ENCODE results near the gene TMEM150C. TPM values are rescaled to one million over a fixed set of nuclear protein-coding genes. Genes with fewer than 3 reads are reported as not detected.

Gene TMEM150C
- total RNA-seq, 2 experiments from 2014 or later, result not detected

DNA sequence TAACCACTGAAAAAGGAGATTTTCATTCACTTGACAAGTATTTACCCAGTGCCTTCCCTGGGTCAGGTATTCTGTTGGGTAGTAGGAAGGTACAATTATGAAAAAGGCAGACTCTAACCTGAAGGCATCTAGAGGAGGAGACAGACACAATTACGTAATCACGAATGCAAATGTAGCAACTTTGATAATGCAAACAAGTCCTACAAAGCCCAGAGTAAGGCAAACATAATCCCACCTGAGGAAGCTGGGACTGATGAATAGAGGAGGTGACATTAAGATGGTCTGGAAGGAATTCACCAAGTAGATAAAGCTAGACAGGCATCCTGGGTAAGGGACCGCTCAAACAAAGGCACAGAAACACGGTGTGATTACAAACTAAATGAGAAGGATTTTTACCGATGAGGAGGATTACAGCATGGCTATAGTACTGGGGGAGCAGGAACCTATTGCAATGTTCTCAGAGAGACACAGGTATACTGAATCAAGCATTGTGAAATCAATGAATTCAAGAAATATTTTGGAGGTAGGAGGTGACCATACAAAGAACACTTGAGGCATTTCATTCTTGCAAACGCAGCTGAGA is 37.1 kb downstream of the TMEM150C start:
- ATAC-seq (ENCODE audit: poor library complexity) (no peak), DNase-seq (no peak)
- no peaks in the 10 kb centered on the region for H3K27me3 ChIP-seq (ENCODE audit: control insufficient read depth in 1 of 2, insufficient read depth in 2 of 2, low read length in 2 of 2)
- H3K27me3 Mint-ChIP-seq, result peaks cover 5% of the 10 kb centered on the region
- no peaks in the 10 kb centered on the region for H3K9me3 ChIP-seq (ENCODE audit: control insufficient read depth in 1 of 2, insufficient read depth in 1 of 2, low read length in 2 of 2)
- ChIA-PET POLR2A (no interaction called here), CTCF (interaction anchor here (1.0 kb wide), 1 partner anchor 9 kb away, joined by 5 read pairs; no protein-coding TSS in a partner anchor)
- H3K27ac Mint-ChIP-seq, result no peak overlapping the region
- H3K4me3 Mint-ChIP-seq, result no peak overlapping the region
- H3K4me1 Mint-ChIP-seq (ENCODE audit: low read depth), result no peaks in the 10 kb centered on the region
- H3K36me3 Mint-ChIP-seq (ENCODE audit: low read depth), result no peaks in the 10 kb centered on the region
- no peaks in the 10 kb centered on the region for H3K9me3 Mint-ChIP-seq
- H3K4me3 ChIP-seq (ENCODE audit: low read length), result no peak overlapping the region
- intact Hi-C loops (cut with DNase I, micrococcal nuclease), result no loop called here
- H3K4me1 ChIP-seq (ENCODE audit: insufficient read depth, low read length), result no peaks in the 10 kb centered on the region
- TF ChIP-seq, protein P1, sequence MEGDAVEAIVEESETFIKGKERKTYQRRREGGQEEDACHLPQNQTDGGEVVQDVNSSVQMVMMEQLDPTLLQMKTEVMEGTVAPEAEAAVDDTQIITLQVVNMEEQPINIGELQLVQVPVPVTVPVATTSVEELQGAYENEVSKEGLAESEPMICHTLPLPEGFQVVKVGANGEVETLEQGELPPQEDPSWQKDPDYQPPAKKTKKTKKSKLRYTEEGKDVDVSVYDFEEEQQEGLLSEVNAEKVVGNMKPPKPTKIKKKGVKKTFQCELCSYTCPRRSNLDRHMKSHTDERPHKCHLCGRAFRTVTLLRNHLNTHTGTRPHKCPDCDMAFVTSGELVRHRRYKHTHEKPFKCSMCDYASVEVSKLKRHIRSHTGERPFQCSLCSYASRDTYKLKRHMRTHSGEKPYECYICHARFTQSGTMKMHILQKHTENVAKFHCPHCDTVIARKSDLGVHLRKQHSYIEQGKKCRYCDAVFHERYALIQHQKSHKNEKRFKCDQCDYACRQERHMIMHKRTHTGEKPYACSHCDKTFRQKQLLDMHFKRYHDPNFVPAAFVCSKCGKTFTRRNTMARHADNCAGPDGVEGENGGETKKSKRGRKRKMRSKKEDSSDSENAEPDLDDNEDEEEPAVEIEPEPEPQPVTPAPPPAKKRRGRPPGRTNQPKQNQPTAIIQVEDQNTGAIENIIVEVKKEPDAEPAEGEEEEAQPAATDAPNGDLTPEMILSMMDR (IDR thresholded peaks at IDR 0.05), result no peak
- H3K27ac ChIP-seq (ENCODE audit: low read depth in 1 of 2, low read length in 2 of 2), result no peak overlapping the region
- H3K36me3 ChIP-seq (ENCODE audit: insufficient read depth, low read length), result no peaks in the 10 kb centered on the region

DNA sequence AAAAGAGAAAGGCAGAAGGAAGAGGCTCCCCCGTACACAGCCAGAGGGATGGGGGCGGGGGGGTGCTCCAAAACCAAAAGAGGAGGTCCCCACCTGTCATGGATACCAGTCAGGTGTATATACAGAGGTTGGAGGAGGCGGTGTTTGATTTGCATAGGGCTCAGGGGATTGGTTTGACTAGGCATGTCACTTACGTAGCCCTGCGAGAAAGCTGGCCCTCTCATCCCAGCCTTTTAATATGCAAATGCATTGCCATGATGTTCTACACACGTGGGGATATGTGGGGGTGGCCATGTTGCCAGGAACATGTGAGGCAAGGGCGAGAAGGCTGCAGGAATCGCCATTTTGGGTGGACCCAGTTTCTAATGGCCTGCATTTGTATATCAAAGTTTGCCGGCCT is 38.6 kb downstream of the TMEM150C start:
- CTCF ChIA-PET, result no interaction called here

DNA sequence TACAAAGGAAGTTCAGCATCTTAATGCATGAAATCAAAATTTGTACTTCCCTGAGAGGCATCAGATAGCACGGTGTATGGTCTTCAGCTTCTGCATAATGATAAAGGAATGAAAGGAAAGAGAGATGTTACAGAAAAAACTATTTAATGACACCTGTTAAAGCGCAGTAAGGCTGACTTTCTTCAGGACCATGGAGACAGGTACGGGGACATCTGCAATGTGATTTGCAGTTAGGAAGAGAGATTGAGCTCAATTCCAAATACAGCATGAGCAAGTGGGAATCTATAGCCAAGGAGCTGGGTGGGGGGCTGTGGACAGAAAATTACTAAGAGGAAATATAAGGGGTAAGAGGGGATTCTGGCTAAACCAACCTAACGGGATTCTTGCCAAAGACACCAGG is 39.3 kb downstream of the TMEM150C start:
- CTCF ChIA-PET, result no interaction called here
- no peaks in the 10 kb centered on the region for H3K4me1 ChIP-seq (ENCODE audit: insufficient read depth, low read length)
- TF ChIP-seq, protein P1 (IDR thresholded peaks at IDR 0.05), result no peak
- H3K4me1 Mint-ChIP-seq (ENCODE audit: low read depth), result no peaks in the 10 kb centered on the region
- H3K27ac Mint-ChIP-seq, result no peak overlapping the region
- H3K27ac ChIP-seq (ENCODE audit: low read depth in 1 of 2, low read length in 2 of 2), result no peak overlapping the region
- no peak overlapping the region for H3K4me3 ChIP-seq (ENCODE audit: low read length)
- H3K36me3 ChIP-seq (ENCODE audit: insufficient read depth, low read length), result no peaks in the 10 kb centered on the region
- intact Hi-C loops (cut with DNase I, micrococcal nuclease), result no loop called here
- no peak overlapping the region for H3K4me3 Mint-ChIP-seq
- no peaks in the 10 kb centered on the region for H3K36me3 Mint-ChIP-seq (ENCODE audit: low read depth)
- H3K27me3 ChIP-seq (ENCODE audit: control insufficient read depth in 1 of 2, insufficient read depth in 2 of 2, low read length in 2 of 2), result peaks cover 0 to 4% of the 10 kb centered on the region in 2 experiments
- H3K27me3 Mint-ChIP-seq, result peaks cover under 1% of the 10 kb centered on the region
- DNase-seq (no peak), ATAC-seq (ENCODE audit: poor library complexity) (no peak)
- H3K9me3 Mint-ChIP-seq, result no peaks in the 10 kb centered on the region
- POLR2A ChIA-PET, result no interaction called here
- no peaks in the 10 kb centered on the region for H3K9me3 ChIP-seq (ENCODE audit: control insufficient read depth in 1 of 2, insufficient read depth in 1 of 2, low read length in 2 of 2)

More for the DNA sequence above, 38.6 kb downstream of the TMEM150C start:
- Mint-ChIP-seq H3K27me3 (peaks cover 5% of the 10 kb centered on the region), H3K4me1 (ENCODE audit: low read depth) (no peaks in the 10 kb centered on the region), H3K4me3 (no peak overlapping the region), H3K9me3 (no peaks in the 10 kb centered on the region), H3K36me3 (ENCODE audit: low read depth) (no peaks in the 10 kb centered on the region), H3K27ac (no peak overlapping the region)
- Histone ChIP-seq H3K4me1 (ENCODE audit: insufficient read depth, low read length) (no peaks in the 10 kb centered on the region), H3K27ac (ENCODE audit: low read depth in 1 of 2, low read length in 2 of 2) (no peak overlapping the region), H3K4me3 (ENCODE audit: low read length) (no peak overlapping the region), H3K9me3 (ENCODE audit: control insufficient read depth in 1 of 2, insufficient read depth in 1 of 2, low read length in 2 of 2) (no peaks in the 10 kb centered on the region), H3K27me3 (ENCODE audit: control insufficient read depth in 1 of 2, insufficient read depth in 2 of 2, low read length in 2 of 2) (peaks cover 0 to 4% of the 10 kb centered on the region in 2 experiments), H3K36me3 (ENCODE audit: insufficient read depth, low read length) (no peaks in the 10 kb centered on the region)
- POLR2A ChIA-PET, result no interaction called here
- intact Hi-C loops (cut with DNase I, micrococcal nuclease), result no loop called here
- TF ChIP-seq, protein P1 (IDR thresholded peaks at IDR 0.05), result no peak
- no peak for DNase-seq
- ATAC-seq (ENCODE audit: poor library complexity), result no peak

Measured in CD4-positive, alpha-beta T cell (primary cell).